ENCODE results near the gene PLD4.
A peak's percentile ranks its signal among the peaks of the same experiment; 100 is the strongest.

DNA sequence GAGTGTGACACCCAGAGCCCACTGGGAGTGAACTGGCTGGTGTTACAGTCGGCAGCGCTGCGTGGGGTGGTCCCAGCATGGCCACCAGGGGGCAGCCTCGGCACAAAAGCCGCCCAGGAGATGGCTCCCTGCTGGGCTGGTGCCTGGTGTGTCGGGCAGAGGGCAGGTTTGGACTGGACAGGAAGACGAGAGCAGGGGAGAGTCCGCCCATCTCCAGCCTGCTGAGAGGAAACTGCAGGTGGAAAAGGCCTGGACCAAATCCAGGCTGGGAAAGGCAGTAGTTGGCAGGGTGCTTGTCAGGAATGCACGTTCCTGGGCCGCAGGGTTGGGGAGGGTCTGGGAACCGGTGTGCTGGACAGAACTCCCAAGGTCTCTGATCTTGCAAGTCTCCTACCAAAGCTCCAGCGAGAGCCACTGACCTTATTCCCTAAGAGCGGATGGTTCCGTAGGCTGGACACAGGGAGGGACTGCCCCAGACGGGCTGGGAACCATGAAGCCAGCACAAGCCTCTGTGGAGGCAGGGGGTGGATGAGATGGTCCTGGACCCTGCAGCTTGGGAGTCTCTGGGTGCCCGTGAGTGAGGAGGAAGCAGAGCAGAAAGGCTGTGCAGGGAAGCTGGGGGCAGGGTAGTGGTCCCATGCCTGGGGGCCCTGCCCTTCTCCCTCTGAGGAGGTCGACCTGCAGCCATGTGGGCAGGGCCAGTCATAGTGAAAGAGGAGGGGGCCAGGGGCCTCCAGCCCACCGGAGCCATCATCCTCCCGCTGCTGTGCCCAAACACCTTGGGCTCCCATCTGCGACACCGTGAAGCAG lies 51.7 kb downstream of the PLD4 start:
- TF ChIP-seq, protein P1, sequence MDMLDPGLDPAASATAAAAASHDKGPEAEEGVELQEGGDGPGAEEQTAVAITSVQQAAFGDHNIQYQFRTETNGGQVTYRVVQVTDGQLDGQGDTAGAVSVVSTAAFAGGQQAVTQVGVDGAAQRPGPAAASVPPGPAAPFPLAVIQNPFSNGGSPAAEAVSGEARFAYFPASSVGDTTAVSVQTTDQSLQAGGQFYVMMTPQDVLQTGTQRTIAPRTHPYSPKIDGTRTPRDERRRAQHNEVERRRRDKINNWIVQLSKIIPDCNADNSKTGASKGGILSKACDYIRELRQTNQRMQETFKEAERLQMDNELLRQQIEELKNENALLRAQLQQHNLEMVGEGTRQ (CRISPR knock-in tag; IDR thresholded peaks at IDR 0.05), result no peak
- TF ChIP-seq, protein P2, sequence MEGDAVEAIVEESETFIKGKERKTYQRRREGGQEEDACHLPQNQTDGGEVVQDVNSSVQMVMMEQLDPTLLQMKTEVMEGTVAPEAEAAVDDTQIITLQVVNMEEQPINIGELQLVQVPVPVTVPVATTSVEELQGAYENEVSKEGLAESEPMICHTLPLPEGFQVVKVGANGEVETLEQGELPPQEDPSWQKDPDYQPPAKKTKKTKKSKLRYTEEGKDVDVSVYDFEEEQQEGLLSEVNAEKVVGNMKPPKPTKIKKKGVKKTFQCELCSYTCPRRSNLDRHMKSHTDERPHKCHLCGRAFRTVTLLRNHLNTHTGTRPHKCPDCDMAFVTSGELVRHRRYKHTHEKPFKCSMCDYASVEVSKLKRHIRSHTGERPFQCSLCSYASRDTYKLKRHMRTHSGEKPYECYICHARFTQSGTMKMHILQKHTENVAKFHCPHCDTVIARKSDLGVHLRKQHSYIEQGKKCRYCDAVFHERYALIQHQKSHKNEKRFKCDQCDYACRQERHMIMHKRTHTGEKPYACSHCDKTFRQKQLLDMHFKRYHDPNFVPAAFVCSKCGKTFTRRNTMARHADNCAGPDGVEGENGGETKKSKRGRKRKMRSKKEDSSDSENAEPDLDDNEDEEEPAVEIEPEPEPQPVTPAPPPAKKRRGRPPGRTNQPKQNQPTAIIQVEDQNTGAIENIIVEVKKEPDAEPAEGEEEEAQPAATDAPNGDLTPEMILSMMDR (IDR thresholded peaks at IDR 0.05), result peak; percentile 94
- no peak for TF ChIP-seq JUN (CRISPR knock-in tag; IDR thresholded peaks at IDR 0.05)
- TF ChIP-seq, protein P3, sequence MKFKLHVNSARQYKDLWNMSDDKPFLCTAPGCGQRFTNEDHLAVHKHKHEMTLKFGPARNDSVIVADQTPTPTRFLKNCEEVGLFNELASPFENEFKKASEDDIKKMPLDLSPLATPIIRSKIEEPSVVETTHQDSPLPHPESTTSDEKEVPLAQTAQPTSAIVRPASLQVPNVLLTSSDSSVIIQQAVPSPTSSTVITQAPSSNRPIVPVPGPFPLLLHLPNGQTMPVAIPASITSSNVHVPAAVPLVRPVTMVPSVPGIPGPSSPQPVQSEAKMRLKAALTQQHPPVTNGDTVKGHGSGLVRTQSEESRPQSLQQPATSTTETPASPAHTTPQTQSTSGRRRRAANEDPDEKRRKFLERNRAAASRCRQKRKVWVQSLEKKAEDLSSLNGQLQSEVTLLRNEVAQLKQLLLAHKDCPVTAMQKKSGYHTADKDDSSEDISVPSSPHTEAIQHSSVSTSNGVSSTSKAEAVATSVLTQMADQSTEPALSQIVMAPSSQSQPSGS (CRISPR knock-in tag; IDR thresholded peaks at IDR 0.05; ENCODE audit: borderline replicate concordance, low read depth), result no peak
- TF ChIP-seq NR2C2 (CRISPR knock-in tag; IDR thresholded peaks at IDR 0.05), result no peak
- TF ChIP-seq FOXK1 (CRISPR knock-in tag; IDR thresholded peaks at IDR 0.05), result 0 out of 2 replicates have a peak, but pooled peaks have one; percentile 25
- 0 out of 2 replicates have a peak, but pooled peaks have one; percentile 41 for TF ChIP-seq SP1 (CRISPR knock-in tag; conservative IDR thresholded peaks at IDR 0.05)
- TF ChIP-seq, protein P4, sequence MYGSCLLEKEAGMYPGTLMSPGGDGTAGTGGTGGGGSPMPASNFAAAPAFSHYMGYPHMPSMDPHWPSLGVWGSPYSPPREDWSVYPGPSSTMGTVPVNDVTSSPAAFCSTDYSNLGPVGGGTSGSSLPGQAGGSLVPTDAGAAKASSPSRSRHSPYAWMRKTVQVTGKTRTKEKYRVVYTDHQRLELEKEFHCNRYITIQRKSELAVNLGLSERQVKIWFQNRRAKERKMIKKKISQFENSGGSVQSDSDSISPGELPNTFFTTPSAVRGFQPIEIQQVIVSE (CRISPR knock-in tag; IDR thresholded peaks at IDR 0.05; ENCODE audit: borderline replicate concordance), result no peak

All from WTC11 (cell line).